Right atrium auricular region (tissue), 2 donors: Measurements from ENCODE around the gene INSIG2. TPM values are rescaled to one million over a fixed set of nuclear protein-coding genes. Genes with fewer than 3 reads are reported as not detected.

ENCODE experiments used
- DNase-seq: peaks from one replicate; pipeline ENCODE4 v3.0.0-alpha.2; 2019; ENCODE audit warnings: low spot score
- H3K27ac ChIP-seq, 2 donors: fragments of 200-600 bp; sonication (generic); 1 replicate in 1 of 2; 2 replicates in 1 of 2; pipeline ENCODE4 v1.5.1; 2016 to 2019
- H3K27me3 ChIP-seq, 2 donors: fragments of 200-600 bp; sonication (generic); one replicate each; pipeline versions ENCODE4 v1.5.1 to v1.6.0; 2017 to 2019
- H3K36me3 ChIP-seq: fragments of 200-600 bp; sonication (generic); one replicate; pipeline ENCODE4 v1.5.1; 2016
- H3K4me1 ChIP-seq, 2 donors: fragments of 200-600 bp; sonication (generic); one replicate each; pipeline versions ENCODE4 v1.5.1 to v1.6.0; 2017 to 2019
- H3K4me3 ChIP-seq, 2 donors: fragments of 200-600 bp; sonication (generic); 1 replicate in 1 of 2; 2 replicates in 1 of 2; pipeline ENCODE4 v1.5.1; 2017 to 2019; ENCODE audit warnings: mild to moderate bottlenecking in 1 of 2, moderate library complexity in 1 of 2
- H3K9me3 ChIP-seq, 2 donors: fragments of 200-600 bp; sonication (generic); one replicate each; pipeline ENCODE4 v1.5.1; 2019
- total RNA-seq, 2 donors: library from RNA; depleted of rRNA; stranded (reverse); fragments of >200 nt; gene quantifications; one replicate each; pipeline ENCODE4 v1.1.0, GENCODE V29; 2016
- TF ChIP-seq, protein P1 (sequence below), 2 donors: fragments of 200-600 bp; sonication (generic); IDR thresholded peaks; one replicate each; pipeline ENCODE4 v1.5.1; 2019; ENCODE audit warnings: antibody characterized with exemption in 2 of 2

The INSIG2 gene
- total RNA-seq, 2 donors from 2014 or later, result 8.0 to 10.5 TPM

DNA sequence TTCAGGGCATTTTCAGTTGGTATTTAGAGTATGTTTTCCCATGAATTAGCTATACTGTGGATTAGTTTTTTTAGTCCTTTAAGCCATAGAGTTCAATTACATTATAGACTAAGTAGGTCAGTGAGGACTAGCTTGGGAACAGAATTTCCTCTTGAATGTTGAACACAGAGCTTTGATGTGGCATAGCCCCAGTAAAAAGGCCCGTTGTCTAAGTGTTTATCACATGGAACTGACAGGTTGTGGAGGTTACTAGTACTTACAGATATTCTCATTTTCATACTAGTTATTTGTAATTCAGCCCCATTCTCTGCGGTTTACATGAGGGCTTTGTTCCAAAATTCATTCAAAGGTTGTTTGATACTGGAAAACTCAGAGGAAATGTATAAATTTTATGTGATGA lies 6.2 kb downstream of the INSIG2 start:
- Histone ChIP-seq H3K36me3 (peaks cover 10% of the 10 kb centered on the region), H3K9me3 (no peaks in the 10 kb centered on the region), H3K4me1 (peaks cover 0 to 12% of the 10 kb centered on the region in 2 donors), H3K27ac (no peak overlapping the region), H3K27me3 (no peaks in the 10 kb centered on the region), H3K4me3 (no peak overlapping the region)
- TF ChIP-seq, protein P1, sequence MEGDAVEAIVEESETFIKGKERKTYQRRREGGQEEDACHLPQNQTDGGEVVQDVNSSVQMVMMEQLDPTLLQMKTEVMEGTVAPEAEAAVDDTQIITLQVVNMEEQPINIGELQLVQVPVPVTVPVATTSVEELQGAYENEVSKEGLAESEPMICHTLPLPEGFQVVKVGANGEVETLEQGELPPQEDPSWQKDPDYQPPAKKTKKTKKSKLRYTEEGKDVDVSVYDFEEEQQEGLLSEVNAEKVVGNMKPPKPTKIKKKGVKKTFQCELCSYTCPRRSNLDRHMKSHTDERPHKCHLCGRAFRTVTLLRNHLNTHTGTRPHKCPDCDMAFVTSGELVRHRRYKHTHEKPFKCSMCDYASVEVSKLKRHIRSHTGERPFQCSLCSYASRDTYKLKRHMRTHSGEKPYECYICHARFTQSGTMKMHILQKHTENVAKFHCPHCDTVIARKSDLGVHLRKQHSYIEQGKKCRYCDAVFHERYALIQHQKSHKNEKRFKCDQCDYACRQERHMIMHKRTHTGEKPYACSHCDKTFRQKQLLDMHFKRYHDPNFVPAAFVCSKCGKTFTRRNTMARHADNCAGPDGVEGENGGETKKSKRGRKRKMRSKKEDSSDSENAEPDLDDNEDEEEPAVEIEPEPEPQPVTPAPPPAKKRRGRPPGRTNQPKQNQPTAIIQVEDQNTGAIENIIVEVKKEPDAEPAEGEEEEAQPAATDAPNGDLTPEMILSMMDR (IDR thresholded peaks at IDR 0.05), result no peak
- no peak for DNase-seq

DNA sequence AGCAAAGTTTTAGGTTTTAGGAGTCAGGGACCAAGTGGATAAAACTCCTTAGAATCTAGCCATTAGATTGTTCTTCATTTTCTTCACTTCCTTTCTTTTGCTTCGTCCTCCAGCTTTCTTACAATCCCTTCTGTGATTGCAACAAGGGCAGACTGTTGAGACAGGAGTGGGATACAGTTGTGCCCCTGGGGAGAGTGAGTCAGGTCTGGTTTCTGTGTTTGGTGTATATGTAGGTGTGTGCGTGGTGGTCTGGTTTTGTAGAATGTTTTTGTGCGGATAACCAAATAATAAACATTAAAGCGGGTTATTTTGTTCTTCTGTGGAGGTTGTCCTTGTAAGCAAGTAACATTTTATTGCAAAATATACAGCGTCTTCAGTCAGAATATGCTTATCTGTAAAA lies 7.3 kb downstream of the INSIG2 start:
- Histone ChIP-seq H3K4me1 (peaks cover 0 to under 1% of the 10 kb centered on the region in 2 donors), H3K27me3 (no peaks in the 10 kb centered on the region), H3K4me3 (no peak overlapping the region), H3K27ac (no peak overlapping the region), H3K36me3 (peaks cover 10% of the 10 kb centered on the region), H3K9me3 (no peaks in the 10 kb centered on the region)
- TF ChIP-seq, protein P1 (IDR thresholded peaks at IDR 0.05), result no peak
- DNase-seq, result no peak

DNA sequence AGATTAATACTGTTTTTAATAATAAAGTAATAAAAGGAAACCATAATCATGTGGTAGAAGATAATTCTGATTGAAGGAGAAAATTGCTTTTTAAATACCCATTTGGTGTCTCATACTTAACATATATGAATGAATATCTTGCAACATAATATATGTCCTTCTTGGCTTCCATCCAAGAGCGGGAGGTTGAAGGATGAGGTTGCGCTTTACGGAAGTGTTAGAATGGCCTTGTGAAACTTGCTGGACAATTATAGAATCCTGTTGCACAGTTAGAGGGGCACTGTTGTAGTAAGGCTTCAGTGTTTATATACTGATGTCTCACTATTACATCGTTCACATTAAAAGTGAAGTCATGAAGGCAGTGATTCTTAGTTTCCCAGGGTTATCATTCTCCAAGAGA lies 9.4 kb downstream of the INSIG2 start:
- DNase-seq, result no peak
- no peak overlapping the region for H3K4me3 ChIP-seq
- H3K27me3 ChIP-seq, result no peaks in the 10 kb centered on the region
- no peaks in the 10 kb centered on the region for H3K4me1 ChIP-seq
- H3K27ac ChIP-seq, result no peak overlapping the region
- no peaks in the 10 kb centered on the region for H3K9me3 ChIP-seq
- peaks cover 10% of the 10 kb centered on the region for H3K36me3 ChIP-seq
- TF ChIP-seq, protein P1 (IDR thresholded peaks at IDR 0.05), result no peak

DNA sequence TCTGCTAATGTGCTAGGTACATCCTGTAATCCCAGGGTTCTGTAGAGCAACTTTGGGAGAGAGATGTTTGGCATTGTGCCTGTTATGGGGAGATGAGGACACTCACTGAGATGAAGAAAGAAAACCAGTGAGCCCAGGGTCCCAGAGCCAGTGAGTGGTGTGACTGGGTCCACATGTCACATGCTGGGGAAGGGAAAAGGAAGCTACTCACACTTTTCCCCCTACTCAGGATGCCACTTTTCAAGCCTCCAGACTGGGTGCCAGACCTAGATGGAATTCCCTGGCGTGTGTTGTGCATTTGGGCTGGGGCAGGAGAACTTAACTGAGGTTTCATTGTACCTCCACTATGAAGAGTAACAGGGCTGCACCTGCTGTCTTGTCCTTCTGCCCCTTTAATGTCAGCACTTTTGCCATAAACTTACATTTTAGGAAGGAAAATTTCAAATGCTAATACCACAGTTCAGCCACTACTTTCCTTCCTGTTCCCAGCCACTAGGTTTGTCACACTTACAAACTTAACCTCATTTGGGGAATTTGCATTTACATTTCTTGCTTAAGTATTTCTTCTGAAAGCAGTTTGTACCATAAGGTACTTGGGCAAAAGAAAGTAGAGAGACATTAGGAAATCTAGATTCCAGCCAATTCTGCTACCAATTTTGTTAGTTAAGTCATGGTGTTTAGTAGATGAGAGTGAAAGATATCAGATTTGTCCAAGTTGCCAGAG lies 10.2 kb downstream of the INSIG2 start:
- Histone ChIP-seq H3K27me3 (no peaks in the 10 kb centered on the region), H3K9me3 (no peaks in the 10 kb centered on the region), H3K4me1 (no peaks in the 10 kb centered on the region), H3K4me3 (no peak overlapping the region), H3K27ac (no peak overlapping the region), H3K36me3 (peaks cover 12% of the 10 kb centered on the region)
- no peak for DNase-seq
- TF ChIP-seq, protein P1 (IDR thresholded peaks at IDR 0.05), result no peak

DNA sequence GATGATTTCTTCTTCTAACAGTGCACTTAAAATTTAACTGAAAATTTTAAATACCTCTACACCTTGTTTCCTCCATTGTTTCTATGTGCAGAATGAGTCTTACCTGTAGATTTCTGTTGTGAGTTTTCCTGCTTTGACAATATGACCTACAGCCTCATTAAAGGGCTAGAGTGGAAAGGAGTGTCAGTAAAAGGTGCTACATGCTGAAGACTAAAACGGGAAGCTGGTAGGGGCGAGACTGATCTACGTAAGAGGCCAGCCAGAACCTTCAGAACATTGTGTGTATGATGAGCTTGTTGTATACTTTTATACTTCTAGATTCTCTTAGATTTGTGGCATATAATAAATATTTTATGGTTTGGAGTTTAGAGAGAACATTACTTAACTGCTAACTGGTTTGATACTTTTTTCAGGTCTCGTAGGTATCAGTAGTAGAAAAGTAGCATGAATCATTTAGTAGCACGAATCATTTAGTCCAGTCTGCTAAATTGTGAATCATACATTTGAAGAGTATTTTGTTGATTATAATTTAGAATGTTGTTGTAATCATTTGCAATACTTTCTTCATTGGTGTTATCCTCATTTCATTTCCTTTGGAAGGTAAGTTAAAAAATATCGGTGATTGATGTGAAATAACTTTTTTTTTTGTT lies 14.3 kb downstream of the INSIG2 start:
- H3K4me1 ChIP-seq, result no peaks in the 10 kb centered on the region
- no peak overlapping the region for H3K27ac ChIP-seq
- H3K36me3 ChIP-seq, result peaks cover 7% of the 10 kb centered on the region
- TF ChIP-seq, protein P1 (IDR thresholded peaks at IDR 0.05), result no peak
- H3K27me3 ChIP-seq, result no peaks in the 10 kb centered on the region
- DNase-seq, result no peak
- H3K4me3 ChIP-seq, result no peak overlapping the region
- H3K9me3 ChIP-seq, result no peaks in the 10 kb centered on the region
